ENCODE measurements around the gene PACSIN3. TPM values are rescaled to one million over a fixed set of nuclear protein-coding genes. Genes with fewer than 3 reads are reported as not detected.

The PACSIN3 gene
- total RNA-seq, 1 experiment from 2014 or later: 63.1 TPM

GRCh38 chr11:47147681-47148080 lies 38.6 kb downstream of the PACSIN3 start:
- intact Hi-C loops (cut with micrococcal nuclease): no loop called here
- no peaks in the 10 kb centered on the region for H3K9me2 ChIP-seq (ENCODE audit: insufficient read depth)
- TF ChIP-seq REST (IDR thresholded peaks at IDR 0.05; ENCODE audit: low read depth): no peak
- TF ChIP-seq CEBPB (IDR thresholded peaks at IDR 0.05; ENCODE audit: low read depth): no peak
- no peak for TF ChIP-seq CTCF (IDR thresholded peaks at IDR 0.05 in 2 of 3, conservative IDR thresholded peaks at IDR 0.05 in 1 of 3; ENCODE audit: borderline replicate concordance in 1 of 3, insufficient read depth in 1 of 3, low read depth in 2 of 3, low read length in 2 of 3)
- TF ChIP-seq RAD21 (IDR thresholded peaks at IDR 0.05; ENCODE audit: low read depth): no peak
- no peak for TF ChIP-seq SIN3A (IDR thresholded peaks at IDR 0.05; ENCODE audit: low read depth)
- no peak for TF ChIP-seq FOSL1 (IDR thresholded peaks at IDR 0.05; ENCODE audit: low read depth)
- TF ChIP-seq JUND (IDR thresholded peaks at IDR 0.05): no peak
- no peak for TF ChIP-seq EZH2phosphoT487 (IDR thresholded peaks at IDR 0.05; ENCODE audit: borderline replicate concordance)
- no peak for TF ChIP-seq TCF7L2 (IDR thresholded peaks at IDR 0.05; ENCODE audit: borderline replicate concordance, extremely low read depth, insufficient read depth, insufficient read length)
- TF ChIP-seq SRF (IDR thresholded peaks at IDR 0.05; ENCODE audit: low read depth): no peak
- TF ChIP-seq ZFX (IDR thresholded peaks at IDR 0.05): no peak
- TF ChIP-seq ZBTB33 (IDR thresholded peaks at IDR 0.05; ENCODE audit: extremely low read depth, insufficient replicate concordance, low read length): no peak
- no peak for TF ChIP-seq ELF1 (IDR thresholded peaks at IDR 0.05; ENCODE audit: borderline replicate concordance, low read depth)
- no peak for TF ChIP-seq MAX (IDR thresholded peaks at IDR 0.05)
- ChIA-PET CTCF (no interaction called here), RAD21 (ENCODE audit: low non-redundant PET in 1 of 2, low total read pairs in 2 of 2, uncharacterized antibody in 2 of 2, unreplicated experiment in 2 of 2) (no interaction called here), POLR2A (no interaction called here)
- DNase-seq (ENCODE audit: low read depth, low spot score): no peak
- H3K4me1 ChIP-seq (ENCODE audit: control insufficient read depth in 1 of 2, insufficient read depth in 2 of 2, low read length in 2 of 2): no peaks in the 10 kb centered on the region
- no peak overlapping the region for H3K9ac ChIP-seq (ENCODE audit: low read length)
- no peak overlapping the region for H3K4me3 ChIP-seq (replicated peaks in 1 of 2; ENCODE audit: low read depth in 1 of 2, low read length in 2 of 2)
- H3K79me2 ChIP-seq (ENCODE audit: insufficient read depth, low read length): no peaks in the 10 kb centered on the region
- BruUV-seq (replicated peaks): no TSS peak
- H3K9me3 ChIP-seq (ENCODE audit: control insufficient read depth in 1 of 2, insufficient read depth in 1 of 2, low read depth in 1 of 2, low read length in 2 of 2): no peaks in the 10 kb centered on the region
- no peaks in the 10 kb centered on the region for H4K20me1 ChIP-seq (ENCODE audit: insufficient read depth)
- no peak overlapping the region for H3K4me2 ChIP-seq (ENCODE audit: low read length)
- no peaks in the 10 kb centered on the region for H3K27me3 ChIP-seq (ENCODE audit: insufficient read depth, low read length)
- no peak overlapping the region for H3K27ac ChIP-seq (ENCODE audit: low read depth, low read length)
- ATAC-seq: no peak
- no peaks in the 10 kb centered on the region; a peak in 1 of 4 replicates for H3K36me3 ChIP-seq (ENCODE audit: control insufficient read depth in 1 of 2, insufficient read depth in 2 of 2, low read length in 2 of 2)
- no peak overlapping the region for H2AFZ ChIP-seq (ENCODE audit: low read depth, low read length, poor library complexity, severe bottlenecking)

Data from HCT116 (cell line).